ENCODE data around the gene KHDRBS1. TPM values are rescaled to one million over a fixed set of nuclear protein-coding genes. Genes with fewer than 3 reads are reported as not detected.
A peak's percentile ranks its signal among the peaks of the same experiment; 100 is the strongest.
"Not testable (repeated sequence)": the region's sequence is repeated elsewhere in the genome, so short reads cannot be mapped to it uniquely, and the experiment has no call there.

The KHDRBS1 gene
- total RNA-seq, 5 donors from 2014 or later (not counting 1 experiment from before 2014, with no cell fraction given) = 98.9 to 115 (median 111) TPM

DNA sequence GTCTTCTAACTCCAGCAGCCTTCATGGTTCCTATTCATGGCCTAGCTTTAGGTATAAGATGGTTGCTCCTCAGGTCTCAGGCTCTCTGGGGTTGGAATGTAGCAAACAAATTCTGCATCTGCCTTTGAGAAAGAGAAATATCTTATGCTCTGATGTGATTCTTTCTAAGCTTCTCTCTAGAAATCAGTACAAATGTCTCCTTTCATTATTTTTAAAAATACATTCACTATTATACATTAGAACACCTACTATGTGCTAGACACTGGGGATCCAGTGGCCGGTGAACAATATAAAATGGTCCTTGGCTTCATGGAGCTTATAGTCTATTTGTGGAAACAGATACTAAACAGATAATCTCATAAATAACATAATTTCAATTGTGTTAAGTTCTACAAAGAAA lies 42.9 kb downstream of the KHDRBS1 start:
- CTCF ChIA-PET = no interaction called here
- H3K36me3 ChIP-seq (ENCODE audit: control insufficient read depth in 2 of 2, extremely low read depth in 1 of 2, insufficient read depth in 1 of 2, low read length in 1 of 2) = peaks cover 2 to 89% of the 10 kb centered on the region in 2 donors
- no peak overlapping the region for H3K4me3 ChIP-seq (ENCODE audit: control insufficient read depth in 1 of 2, extremely low read depth in 1 of 2, low read length in 1 of 2)
- H3K27ac ChIP-seq (ENCODE audit: low read length) = no peak overlapping the region
- H3K9me3 ChIP-seq = no peaks in the 10 kb centered on the region
- Mint-ChIP-seq H3K27me3 (no peaks in the 10 kb centered on the region), H3K9me3 (no peaks in the 10 kb centered on the region), H3K36me3 (peaks cover 31% of the 10 kb centered on the region), H3K4me3 (no peak overlapping the region), H3K27ac (peak overlapping the region in 1 of 2 donors; percentile 39), H3K4me1 (no peaks in the 10 kb centered on the region)
- POLR2A ChIA-PET = interaction anchor here (0.5 to 0.6 kb wide), 3 partner anchors 192 to 1083 kb away, joined by 3 to 7 read pairs (median 3); no protein-coding TSS in a partner anchor
- no CpG with 5 or more reads among the region's 1 CpG for WGBS (ENCODE audit: insufficient coverage)
- H3K4me1 ChIP-seq (ENCODE audit: control insufficient read depth in 1 of 2, extremely low read depth in 1 of 2, insufficient read depth in 2 of 2, low read length in 2 of 2) = no peaks in the 10 kb centered on the region
- ATAC-seq (replicated peaks in 1 of 4) (no peak), DNase-seq (no peak)
- no peaks in the 10 kb centered on the region for H3K27me3 ChIP-seq (replicated peaks in 1 of 2; ENCODE audit: control insufficient read depth in 2 of 2, extremely low read depth in 1 of 2, insufficient read depth in 2 of 2, low read length in 1 of 2)

DNA sequence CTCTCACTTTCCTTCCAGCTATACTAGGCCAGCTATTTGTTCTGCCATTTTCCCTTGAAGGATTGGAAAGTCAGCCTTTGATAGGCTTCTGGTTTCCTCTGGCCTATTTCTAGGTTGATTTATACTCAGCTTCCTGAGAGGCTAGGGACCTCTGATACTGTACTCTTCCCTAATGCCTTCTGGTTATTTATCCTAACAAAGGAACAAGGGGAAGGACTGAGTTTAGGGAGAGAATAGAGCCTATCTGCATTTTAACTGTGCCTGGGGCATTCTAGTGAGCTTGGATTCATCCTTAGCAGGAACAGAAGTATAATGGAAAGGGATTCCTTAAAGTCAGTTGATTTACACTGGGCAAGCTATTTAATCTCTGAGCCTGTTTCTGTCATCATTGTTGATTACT lies 47.2 kb downstream of the KHDRBS1 start:
- ATAC-seq (replicated peaks in 1 of 4) (no peak), DNase-seq (no peak)
- Mint-ChIP-seq H3K4me3 (no peak overlapping the region), H3K36me3 (peaks cover 16% of the 10 kb centered on the region), H3K27ac (peak overlapping the region; percentile 61 to 72), H3K27me3 (no peaks in the 10 kb centered on the region), H3K9me3 (no peaks in the 10 kb centered on the region), H3K4me1 (peaks cover 0 to 6% (median 0%) of the 10 kb centered on the region in 3 donors)
- H3K9me3 ChIP-seq = no peaks in the 10 kb centered on the region
- H3K27me3 ChIP-seq (replicated peaks in 1 of 2; ENCODE audit: control insufficient read depth in 2 of 2, extremely low read depth in 1 of 2, insufficient read depth in 2 of 2, low read length in 1 of 2) = no peaks in the 10 kb centered on the region
- peaks cover 0 to under 1% of the 10 kb centered on the region in 2 experiments for H3K4me1 ChIP-seq (ENCODE audit: control insufficient read depth in 1 of 2, extremely low read depth in 1 of 2, insufficient read depth in 2 of 2, low read length in 2 of 2)
- ChIA-PET CTCF (interaction anchor here in 1 of 2 donors (1.0 kb wide), 1 partner anchor 26 kb away, joined by 3 read pairs; no protein-coding TSS in a partner anchor), POLR2A (no interaction called here)
- H3K27ac ChIP-seq (ENCODE audit: low read length) = no peak overlapping the region
- peaks cover 12 to 53% of the 10 kb centered on the region in 2 donors for H3K36me3 ChIP-seq (ENCODE audit: control insufficient read depth in 2 of 2, extremely low read depth in 1 of 2, insufficient read depth in 1 of 2, low read length in 1 of 2)
- H3K4me3 ChIP-seq (ENCODE audit: control insufficient read depth in 1 of 2, extremely low read depth in 1 of 2, low read length in 1 of 2) = no peak overlapping the region

DNA sequence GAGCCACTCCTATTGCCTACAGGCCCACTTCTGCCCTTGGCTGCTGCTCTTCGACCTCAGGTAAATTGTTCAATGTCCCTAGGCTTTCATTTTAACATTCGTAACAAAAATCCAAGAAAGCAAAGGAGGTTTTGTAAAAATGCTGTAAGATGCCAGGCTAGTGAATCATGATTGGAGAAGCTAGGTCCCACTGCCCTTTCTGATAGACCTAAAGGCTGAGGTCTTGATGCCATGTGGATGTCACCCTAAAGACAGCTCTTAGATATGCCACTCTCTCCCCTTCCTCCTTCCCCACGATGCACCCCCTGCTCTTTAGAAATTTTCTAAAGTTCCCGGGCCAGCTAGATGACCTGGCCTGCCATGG lies 49.2 kb downstream of the KHDRBS1 start:
- CTCF ChIA-PET = interaction anchor here (0.5 to 1.6 kb wide), 6 partner anchors 9 to 703 kb away, joined by 3 to 7 read pairs (median 4); partner anchors contain the start of gene TMEM39B (in 1 of the 2)
- Mint-ChIP-seq H3K27me3 (no peaks in the 10 kb centered on the region), H3K36me3 (peaks cover 15% of the 10 kb centered on the region), H3K27ac (peak overlapping the region; percentile 74 to 84), H3K9me3 (no peaks in the 10 kb centered on the region), H3K4me3 (no peak overlapping the region), H3K4me1 (peaks cover 11 to 15% (median 12%) of the 10 kb centered on the region in 3 donors)
- WGBS (ENCODE audit: insufficient coverage) = no CpG with 5 or more reads among the region's 4 CpGs
- DNase-seq = no peak
- no peak for ATAC-seq (replicated peaks in 1 of 4)
- H3K27me3 ChIP-seq (replicated peaks in 1 of 2; ENCODE audit: control insufficient read depth in 2 of 2, extremely low read depth in 1 of 2, insufficient read depth in 2 of 2, low read length in 1 of 2) = no peaks in the 10 kb centered on the region
- peaks cover 12 to 39% of the 10 kb centered on the region in 2 donors for H3K36me3 ChIP-seq (ENCODE audit: control insufficient read depth in 2 of 2, extremely low read depth in 1 of 2, insufficient read depth in 1 of 2, low read length in 1 of 2)
- POLR2A ChIA-PET = interaction anchor here in 1 of 2 donors (0.6 kb wide), 1 partner anchor 528 kb away, joined by 3 read pairs; no protein-coding TSS in a partner anchor
- no peak overlapping the region for H3K27ac ChIP-seq (ENCODE audit: low read length)
- no peaks in the 10 kb centered on the region for H3K9me3 ChIP-seq
- H3K4me3 ChIP-seq (ENCODE audit: control insufficient read depth in 1 of 2, extremely low read depth in 1 of 2, low read length in 1 of 2) = no peak overlapping the region
- peaks cover 3 to 14% of the 10 kb centered on the region in 2 experiments for H3K4me1 ChIP-seq (ENCODE audit: control insufficient read depth in 1 of 2, extremely low read depth in 1 of 2, insufficient read depth in 2 of 2, low read length in 2 of 2)

DNA sequence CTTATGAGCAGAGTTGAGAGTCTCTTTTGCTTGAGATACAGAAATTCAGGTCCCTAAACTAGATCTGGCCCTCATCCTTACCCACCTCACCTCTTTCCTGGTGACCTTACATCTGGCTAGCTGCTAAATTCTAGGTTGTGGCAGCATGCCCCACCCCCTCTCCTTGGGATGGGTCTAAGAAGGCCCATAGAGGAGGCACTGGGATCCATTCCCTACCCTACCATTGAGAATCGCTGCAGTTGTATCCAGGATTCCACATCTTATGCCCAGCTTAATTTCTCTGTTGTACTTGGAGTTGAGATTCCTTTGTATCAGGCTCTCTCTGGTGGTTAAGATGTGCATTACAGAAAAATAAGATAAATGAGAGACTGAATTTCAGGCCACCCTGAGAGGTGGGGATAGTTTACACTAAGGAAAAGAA lies 49.6 kb downstream of the KHDRBS1 start:
- ATAC-seq (replicated peaks in 1 of 4) (peak in 3 of 4 experiments; percentile 52 to 61 (median 54)), DNase-seq (peak in 1 of 35 experiments; percentile 55)
- H3K9me3 Mint-ChIP-seq = no peaks in the 10 kb centered on the region
- peaks cover 11 to 15% (median 12%) of the 10 kb centered on the region in 3 donors for H3K4me1 Mint-ChIP-seq
- peaks cover 13% of the 10 kb centered on the region for H3K36me3 Mint-ChIP-seq
- Histone ChIP-seq H3K4me3 (ENCODE audit: control insufficient read depth in 1 of 2, extremely low read depth in 1 of 2, low read length in 1 of 2) (no peak overlapping the region), H3K4me1 (ENCODE audit: control insufficient read depth in 1 of 2, extremely low read depth in 1 of 2, insufficient read depth in 2 of 2, low read length in 2 of 2) (peaks cover 3 to 14% of the 10 kb centered on the region in 2 experiments), H3K27me3 (replicated peaks in 1 of 2; ENCODE audit: control insufficient read depth in 2 of 2, extremely low read depth in 1 of 2, insufficient read depth in 2 of 2, low read length in 1 of 2) (no peaks in the 10 kb centered on the region), H3K36me3 (ENCODE audit: control insufficient read depth in 2 of 2, extremely low read depth in 1 of 2, insufficient read depth in 1 of 2, low read length in 1 of 2) (peaks cover 12 to 35% of the 10 kb centered on the region in 2 donors), H3K27ac (ENCODE audit: low read length) (no peak overlapping the region), H3K9me3 (no peaks in the 10 kb centered on the region)
- POLR2A ChIA-PET = interaction anchor here in 1 of 2 donors (0.6 kb wide), 1 partner anchor 528 kb away, joined by 3 read pairs; no protein-coding TSS in a partner anchor
- no peaks in the 10 kb centered on the region for H3K27me3 Mint-ChIP-seq
- CTCF ChIA-PET = interaction anchor here (0.6 to 1.6 kb wide), 5 partner anchors 9 to 703 kb away, joined by 3 to 7 read pairs (median 3); partner anchors contain the start of gene TMEM39B (in 1 of the 2)
- no CpG with 5 or more reads among the region's 1 CpG for WGBS (ENCODE audit: insufficient coverage)
- no peak overlapping the region for H3K4me3 Mint-ChIP-seq
- peak overlapping the region; percentile 80 to 84 for H3K27ac Mint-ChIP-seq

DNA sequence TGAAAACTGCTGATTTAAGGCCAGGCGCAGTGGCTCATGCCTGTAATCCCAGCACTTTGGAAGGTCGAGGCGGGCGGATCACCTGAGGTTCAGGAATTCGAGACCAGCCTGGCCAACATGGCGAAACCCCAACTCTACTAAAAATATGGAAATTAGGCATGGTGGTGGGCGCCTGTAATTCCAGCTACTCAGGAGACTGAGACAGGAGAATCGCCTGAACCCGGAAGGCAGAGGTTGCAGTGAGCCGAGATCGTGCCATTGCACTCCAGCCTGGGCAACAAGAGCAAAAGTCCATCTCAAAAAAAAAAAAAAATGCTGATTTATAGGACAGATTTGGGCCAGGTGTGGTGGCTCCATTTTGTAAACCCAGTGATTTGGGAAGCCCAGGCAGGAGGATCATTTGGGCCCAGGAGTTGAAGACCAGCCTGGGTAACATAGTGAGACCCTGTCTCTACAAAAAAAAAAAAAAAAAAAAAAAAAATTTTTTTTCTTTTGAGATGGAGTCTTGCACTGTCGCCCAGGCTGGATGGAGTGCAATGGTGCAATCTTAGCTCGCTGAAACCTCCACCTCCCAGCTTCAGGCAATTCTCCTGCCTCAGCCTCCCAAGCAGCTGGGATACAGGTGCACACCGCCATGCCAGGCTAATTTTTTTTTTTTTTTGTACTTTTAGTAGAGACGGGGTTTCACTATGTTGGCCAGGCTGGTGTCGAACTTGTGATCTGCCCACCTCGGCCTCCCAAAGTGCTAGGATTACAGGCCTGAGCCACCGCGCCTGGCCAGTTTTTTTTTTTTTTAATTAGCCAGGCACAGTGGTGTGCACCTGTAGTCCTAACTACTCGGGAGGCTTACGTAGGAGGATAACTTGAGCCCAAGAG lies 52.2 kb downstream of the KHDRBS1 start:
- peak in 1 of 4 experiments; percentile 3 for ATAC-seq (replicated peaks in 1 of 4)
- H3K27me3 ChIP-seq (replicated peaks in 1 of 2; ENCODE audit: control insufficient read depth in 2 of 2, extremely low read depth in 1 of 2, insufficient read depth in 2 of 2, low read length in 1 of 2); H3K27ac ChIP-seq (ENCODE audit: low read length); H3K9me3 Mint-ChIP-seq; H3K4me3 Mint-ChIP-seq; DNase-seq; H3K36me3 Mint-ChIP-seq; H3K27me3 Mint-ChIP-seq; H3K9me3 ChIP-seq; H3K4me3 ChIP-seq (ENCODE audit: control insufficient read depth in 1 of 2, extremely low read depth in 1 of 2, low read length in 1 of 2): not testable (repeated sequence)
- peaks cover 10 to 11% of the 10 kb centered on the region in 2 donors for H3K36me3 ChIP-seq (ENCODE audit: control insufficient read depth in 2 of 2, extremely low read depth in 1 of 2, insufficient read depth in 1 of 2, low read length in 1 of 2)
- peaks cover 11 to 19% (median 15%) of the 10 kb centered on the region in 3 donors for H3K4me1 Mint-ChIP-seq
- H3K4me1 ChIP-seq (ENCODE audit: control insufficient read depth in 1 of 2, extremely low read depth in 1 of 2, insufficient read depth in 2 of 2, low read length in 2 of 2) = peaks cover 3 to 14% of the 10 kb centered on the region in 2 experiments
- ChIA-PET POLR2A (interaction anchor here in 1 of 2 donors (0.6 kb wide), 1 partner anchor 241 kb away, joined by 4 read pairs; no protein-coding TSS in a partner anchor), CTCF (interaction anchor here in 1 of 2 donors (0.6 to 0.7 kb wide), 2 partner anchors 124 to 193 kb away, joined by 3 to 6 read pairs; no protein-coding TSS in a partner anchor)
- peak overlapping the region; percentile 19 to 52 for H3K27ac Mint-ChIP-seq
- 51% methylated on average over 5 of the region's 21 CpGs for WGBS (ENCODE audit: insufficient coverage)

DNA sequence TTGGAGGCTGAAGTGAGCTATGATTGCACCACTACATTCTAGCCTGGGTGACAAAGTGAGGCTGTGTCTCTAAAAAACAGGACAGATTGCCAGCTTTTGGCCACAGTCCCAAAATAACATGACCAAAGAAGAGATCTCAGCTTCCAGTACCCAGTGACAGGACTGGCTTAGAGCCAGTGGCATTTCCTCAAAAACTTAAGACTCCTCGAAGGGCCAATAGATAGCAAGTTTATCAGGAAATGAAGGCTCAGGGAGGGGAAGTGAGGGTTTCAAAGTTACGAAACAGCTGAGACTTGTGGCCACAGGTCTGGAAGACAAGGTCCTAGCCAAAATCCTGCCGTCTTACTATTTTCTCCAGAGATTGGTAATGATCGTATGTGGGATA lies 52.8 kb downstream of the KHDRBS1 start:
- ATAC-seq (replicated peaks in 1 of 4) = peak; percentile 39 to 67 (median 56)
- H3K27me3 Mint-ChIP-seq = no peaks in the 10 kb centered on the region
- no peak overlapping the region for H3K4me3 Mint-ChIP-seq
- Histone ChIP-seq H3K4me3 (ENCODE audit: control insufficient read depth in 1 of 2, extremely low read depth in 1 of 2, low read length in 1 of 2) (no peak overlapping the region), H3K4me1 (ENCODE audit: control insufficient read depth in 1 of 2, extremely low read depth in 1 of 2, insufficient read depth in 2 of 2, low read length in 2 of 2) (peaks cover 3 to 16% of the 10 kb centered on the region in 2 experiments), H3K27ac (ENCODE audit: low read length) (no peak overlapping the region), H3K9me3 (no peaks in the 10 kb centered on the region), H3K36me3 (ENCODE audit: control insufficient read depth in 2 of 2, extremely low read depth in 1 of 2, insufficient read depth in 1 of 2, low read length in 1 of 2) (peaks cover 5 to 10% of the 10 kb centered on the region in 2 donors), H3K27me3 (replicated peaks in 1 of 2; ENCODE audit: control insufficient read depth in 2 of 2, extremely low read depth in 1 of 2, insufficient read depth in 2 of 2, low read length in 1 of 2) (no peaks in the 10 kb centered on the region)
- DNase-seq = peak in 8 of 35 experiments; percentile 5 to 52 (median 14)
- peak overlapping the region; percentile 19 to 52 for H3K27ac Mint-ChIP-seq
- CTCF ChIA-PET = interaction anchor here in 1 of 2 donors (0.6 to 0.7 kb wide), 2 partner anchors 124 to 194 kb away, joined by 3 to 6 read pairs; no protein-coding TSS in a partner anchor
- no peaks in the 10 kb centered on the region for H3K9me3 Mint-ChIP-seq
- 17% methylated on average over 1 of the region's 4 CpGs for WGBS (ENCODE audit: insufficient coverage)
- POLR2A ChIA-PET = interaction anchor here in 1 of 2 donors (0.6 kb wide), 1 partner anchor 240 kb away, joined by 4 read pairs; no protein-coding TSS in a partner anchor
- no peaks in the 10 kb centered on the region for H3K36me3 Mint-ChIP-seq
- H3K4me1 Mint-ChIP-seq = peaks cover 11 to 19% (median 15%) of the 10 kb centered on the region in 3 donors

All from T-cell (primary cell).